Sigmoid colon (tissue), 7 donors: ENCODE measurements around the gene FOXS1. TPM values are rescaled to one million over a fixed set of nuclear protein-coding genes. Genes with fewer than 3 reads are reported as not detected.

ENCODE experiments used
- DNase-seq: peaks from one replicate; pipeline ENCODE4 v3.0.0-alpha.2; 2019
- H3K27ac ChIP-seq, 4 donors: fragments of 200-600 bp; sonication (generic); one replicate each; pipeline ENCODE4 v1.5.1; 2016 to 2019; ENCODE audit warnings: mild to moderate bottlenecking in 1 of 4
- H3K27me3 ChIP-seq, 3 donors: fragments of 200-600 bp; sonication (generic); one replicate each; pipeline ENCODE4 v1.5.1; 2019; ENCODE audit warnings: mild to moderate bottlenecking in 1 of 3
- H3K36me3 ChIP-seq, 4 donors: fragments of 200-600 bp; sonication (generic); one replicate each; pipeline ENCODE4 v1.5.1; 2016 to 2019
- H3K4me1 ChIP-seq, 4 donors: fragments of 200-600 bp; sonication (generic); one replicate each; pipeline ENCODE4 v1.5.1; 2017 to 2019
- H3K4me3 ChIP-seq, 4 donors: fragments of 200-600 bp; sonication (generic); one replicate each; pipeline ENCODE4 v1.5.1; 2017 to 2019; ENCODE audit warnings: mild to moderate bottlenecking in 2 of 4, moderate library complexity in 1 of 4
- H3K9me3 ChIP-seq, 4 donors: fragments of 200-600 bp in 3 of 4; sonication (generic) in 3 of 4; one replicate each; pipeline versions ENCODE4 v1.5.1 to v1.6.1; 2013 to 2019
- CTCF ChIP-seq, 4 experiments: fragments of 450-650 bp in 3 of 4; fragments of 200-600 bp in 1 of 4; IDR thresholded peaks; one replicate each; pipeline ENCODE4 v1.5.1; 2016 to 2019; ENCODE audit warnings: antibody characterized with exemption in 4 of 4, mild to moderate bottlenecking in 3 of 4, moderate library complexity in 2 of 4
- EP300 ChIP-seq, 4 donors: sonication (generic); formaldehyde crosslinking; IDR thresholded peaks; one replicate each; pipeline ENCODE4 v1.6.1; 2017; ENCODE audit warnings: antibody characterized with exemption in 4 of 4
- POLR2A ChIP-seq, 2 donors: fragments of 450-650 bp; IDR thresholded peaks; one replicate each; pipeline ENCODE4 v1.6.1; 2016; ENCODE audit warnings: antibody characterized with exemption in 2 of 2, mild to moderate bottlenecking in 2 of 2, moderate library complexity in 2 of 2
- POLR2AphosphoS5 ChIP-seq, 4 donors: sonication (generic); formaldehyde crosslinking; IDR thresholded peaks; one replicate each; pipeline ENCODE4 v1.6.1; 2017; ENCODE audit warnings: antibody characterized with exemption in 4 of 4
- whole genome bisulfite sequencing, 2 donors: extraction: QIAGEN DNeasy Blood & Tissue Kit; methylation state at CpG; one replicate each; pipeline ENCODE4 v1.1.7; 2013; 5-methylcytosine and 5-hydroxymethylcytosine counted together
- intact Hi-C: fragments of 100-400 bp; cut with DNase I; formaldehyde crosslinking; loops from one replicate; pipeline ENCODE4 v1.15.1; 2023
- polyA plus RNA-seq, 3 donors: library from polyadenylated mRNA; stranded (reverse); fragments of 200-250 nt; gene quantifications; one replicate each; pipeline ENCODE4 v1.2.3, GENCODE V29; 2013
- total RNA-seq, 4 donors: library from RNA; depleted of rRNA; stranded (reverse); fragments of >200 nt; gene quantifications; one replicate each; pipeline ENCODE4 v1.1.0, GENCODE V29; 2016
- donor health status: healthy with polysubstance abuse.
- donor health status: Bipolar disorder and iron deficiency.
- donor health status: healthy.

FOXS1 gene
- total and polyA plus RNA-seq, 7 donors: 0.60 to 0.66 TPM; not detected in 5

- WGBS, 2 donors: 3 to 8% methylated on average over 60 of the region's 60 CpGs
Observed at GRCh38 chr20:31861385-31862156, 16.2 kb upstream of the FOXS1 start.

GRCh38 chr20:31861135-31861384, 15.7 kb upstream of the FOXS1 start:
- WGBS, 2 donors: 0% methylated on average over 20 of the region's 20 CpGs
- DNase-seq: no peak
- no peaks in the 10 kb centered on the region for H3K36me3 ChIP-seq

More at GRCh38 chr20:31861385-31862156, 16.2 kb upstream of the FOXS1 start:
- Histone ChIP-seq H3K27ac (peak overlapping the region in 2 of 4 donors; percentile 14), H3K4me1 (peaks cover 0 to 20% (median 17%) of the 10 kb centered on the region in 4 donors), H3K4me3 (peak overlapping the region; percentile 17 to 55 (median 46)), H3K36me3 (no peaks in the 10 kb centered on the region), H3K27me3 (peaks cover 8 to 56% (median 39%) of the 10 kb centered on the region in 3 donors), H3K9me3 (no peaks in the 10 kb centered on the region)
- DNase-seq: no peak
- TF ChIP-seq EP300 (IDR thresholded peaks at IDR 0.05): no peak
- TF ChIP-seq CTCF (IDR thresholded peaks at IDR 0.05): no peak
- no peak for TF ChIP-seq POLR2A (IDR thresholded peaks at IDR 0.05)
- no peak for TF ChIP-seq POLR2AphosphoS5 (IDR thresholded peaks at IDR 0.05)
- intact Hi-C loops: no loop called here

GRCh38 chr20:31860390-31861134, 15.2 kb upstream of the FOXS1 start:
- peak overlapping the region; percentile 17 to 55 (median 46) for H3K4me3 ChIP-seq
- no peaks in the 10 kb centered on the region for H3K9me3 ChIP-seq
- DNase-seq: no peak
- H3K36me3 ChIP-seq: no peaks in the 10 kb centered on the region
- WGBS, 2 donors: 6 to 18% methylated on average over 15 of the region's 15 CpGs
- no peak overlapping the region for H3K27ac ChIP-seq
- H3K4me1 ChIP-seq: peaks cover 0 to 20% (median 17%) of the 10 kb centered on the region in 4 donors
- intact Hi-C loops: no loop called here
- TF ChIP-seq CTCF (IDR thresholded peaks at IDR 0.05) (no peak), POLR2A (IDR thresholded peaks at IDR 0.05) (no peak), POLR2AphosphoS5 (IDR thresholded peaks at IDR 0.05) (no peak), EP300 (IDR thresholded peaks at IDR 0.05) (no peak)
- peaks cover 8 to 66% (median 39%) of the 10 kb centered on the region in 3 donors for H3K27me3 ChIP-seq

More at GRCh38 chr20:31861135-31861384, 15.7 kb upstream of the FOXS1 start:
- Histone ChIP-seq H3K27me3 (peaks cover 8 to 61% (median 39%) of the 10 kb centered on the region in 3 donors), H3K4me1 (peaks cover 0 to 20% (median 17%) of the 10 kb centered on the region in 4 donors), H3K9me3 (no peaks in the 10 kb centered on the region), H3K27ac (peak overlapping the region in 2 of 4 donors; percentile 14), H3K4me3 (peak overlapping the region; percentile 17 to 55 (median 46))
- TF ChIP-seq EP300 (IDR thresholded peaks at IDR 0.05) (no peak), POLR2AphosphoS5 (IDR thresholded peaks at IDR 0.05) (no peak), POLR2A (IDR thresholded peaks at IDR 0.05) (no peak), CTCF (IDR thresholded peaks at IDR 0.05) (no peak)
- intact Hi-C loops: no loop called here

- no peak for DNase-seq
- H3K27ac ChIP-seq: no peak overlapping the region
- peaks cover 0 to 20% (median 17%) of the 10 kb centered on the region in 4 donors for H3K4me1 ChIP-seq
- H3K27me3 ChIP-seq: peaks cover 8 to 72% (median 39%) of the 10 kb centered on the region in 3 donors
- TF ChIP-seq EP300 (IDR thresholded peaks at IDR 0.05): no peak
- no peak for TF ChIP-seq CTCF (IDR thresholded peaks at IDR 0.05)
- no peak for TF ChIP-seq POLR2AphosphoS5 (IDR thresholded peaks at IDR 0.05)
- TF ChIP-seq POLR2A (IDR thresholded peaks at IDR 0.05): no peak
- H3K4me3 ChIP-seq: no peak overlapping the region
- intact Hi-C loops: no loop called here
- WGBS, 2 donors: 31 to 66% methylated on average over 7 of the region's 7 CpGs
- H3K36me3 ChIP-seq: no peaks in the 10 kb centered on the region
- H3K9me3 ChIP-seq: no peaks in the 10 kb centered on the region
Observed at GRCh38 chr20:31859998-31860380, 14.6 kb upstream of the FOXS1 start.
